ENCODE data around the gene ALOX5. TPM values are rescaled to one million over a fixed set of nuclear protein-coding genes. Genes with fewer than 3 reads are reported as not detected.

The ALOX5 gene
- total and polyA plus RNA-seq, 2 donors (not counting 1 experiment from before 2014, with no cell fraction given), result 354 to 888 TPM

DNA sequence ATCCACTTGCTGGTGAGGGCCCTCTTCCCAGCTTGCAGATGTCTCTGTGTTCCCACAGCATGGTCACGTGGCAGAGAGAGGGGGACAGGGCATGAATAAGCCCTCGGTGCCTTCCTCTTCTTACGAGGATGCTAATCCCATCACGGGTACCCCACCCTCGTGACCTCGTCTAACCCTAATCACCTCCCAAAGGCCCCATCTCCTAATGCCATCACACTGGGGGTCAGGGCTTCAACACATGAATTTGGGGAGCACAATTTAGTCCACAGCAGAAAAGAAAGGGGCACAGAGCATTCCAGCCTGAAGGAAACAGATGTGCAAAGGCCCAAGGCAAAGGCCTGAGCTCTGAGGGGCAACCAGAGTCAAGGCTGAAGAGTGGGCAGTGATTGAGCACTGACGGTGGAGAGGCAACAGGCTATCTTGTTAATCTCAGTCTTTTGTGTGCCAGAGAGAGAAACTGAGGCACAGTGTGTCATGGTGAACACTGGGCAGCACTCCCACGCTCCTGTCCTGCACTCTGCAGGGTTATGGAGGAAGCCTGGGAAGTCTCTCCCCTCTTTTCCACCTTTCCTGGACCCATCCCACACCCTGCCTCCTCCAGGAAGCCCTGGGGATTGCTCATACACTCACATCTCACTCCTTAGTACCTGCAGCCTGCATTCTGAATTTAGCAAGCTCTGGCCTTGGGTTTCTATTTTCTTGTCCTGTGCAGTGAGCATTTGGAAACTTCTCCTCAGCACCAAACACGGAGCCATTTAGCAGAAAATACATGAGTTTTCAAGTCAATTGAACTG lies 49.0 kb downstream of the ALOX5 start:
- no peak for ATAC-seq (ENCODE audit: low read depth)
- Histone ChIP-seq H3K4me2 (replicated peaks; ENCODE audit: low read depth, low read length, poor library complexity, severe bottlenecking) (no peak overlapping the region), H3K9me3 (ENCODE audit: control extremely low read depth in 1 of 3, control insufficient read depth in 2 of 3, insufficient read depth in 1 of 3, low read length in 2 of 3) (no peaks in the 10 kb centered on the region), H3K79me2 (ENCODE audit: control insufficient read depth, insufficient read depth, low read length) (peaks cover 52% of the 10 kb centered on the region), H3K4me3 (ENCODE audit: control extremely low read depth in 1 of 5, extremely low read depth in 1 of 5, insufficient read depth in 1 of 5, low read depth in 2 of 5, low read length in 4 of 5) (no peak overlapping the region), H4K20me1 (ENCODE audit: control insufficient read depth, insufficient read depth, low read length, poor library complexity, severe bottlenecking) (peaks cover 14% of the 10 kb centered on the region), H3K9ac (ENCODE audit: low read length) (no peak overlapping the region), H3K27ac (ENCODE audit: low read length in 2 of 2) (no peak overlapping the region), H3K4me1 (ENCODE audit: control insufficient read depth in 2 of 2, insufficient read depth in 2 of 2, low read length in 2 of 2) (peaks cover 37 to 48% of the 10 kb centered on the region in 2 donors), H3K27me3 (replicated peaks in 1 of 4; ENCODE audit: control extremely low read depth in 1 of 4, control insufficient read depth in 3 of 4, insufficient read depth in 4 of 4, low read length in 3 of 4) (no peaks in the 10 kb centered on the region), H2AFZ (ENCODE audit: insufficient read depth, low read depth, low read length, poor library complexity, severe bottlenecking) (no peak overlapping the region), H3K36me3 (replicated peaks in 1 of 2; ENCODE audit: control extremely low read depth in 1 of 2, control insufficient read depth in 1 of 2, extremely low read depth in 1 of 2, insufficient read depth in 2 of 2, low read length in 1 of 2) (peaks cover 1 to 53% of the 10 kb centered on the region in 2 experiments)
- TF ChIP-seq, protein P1, sequence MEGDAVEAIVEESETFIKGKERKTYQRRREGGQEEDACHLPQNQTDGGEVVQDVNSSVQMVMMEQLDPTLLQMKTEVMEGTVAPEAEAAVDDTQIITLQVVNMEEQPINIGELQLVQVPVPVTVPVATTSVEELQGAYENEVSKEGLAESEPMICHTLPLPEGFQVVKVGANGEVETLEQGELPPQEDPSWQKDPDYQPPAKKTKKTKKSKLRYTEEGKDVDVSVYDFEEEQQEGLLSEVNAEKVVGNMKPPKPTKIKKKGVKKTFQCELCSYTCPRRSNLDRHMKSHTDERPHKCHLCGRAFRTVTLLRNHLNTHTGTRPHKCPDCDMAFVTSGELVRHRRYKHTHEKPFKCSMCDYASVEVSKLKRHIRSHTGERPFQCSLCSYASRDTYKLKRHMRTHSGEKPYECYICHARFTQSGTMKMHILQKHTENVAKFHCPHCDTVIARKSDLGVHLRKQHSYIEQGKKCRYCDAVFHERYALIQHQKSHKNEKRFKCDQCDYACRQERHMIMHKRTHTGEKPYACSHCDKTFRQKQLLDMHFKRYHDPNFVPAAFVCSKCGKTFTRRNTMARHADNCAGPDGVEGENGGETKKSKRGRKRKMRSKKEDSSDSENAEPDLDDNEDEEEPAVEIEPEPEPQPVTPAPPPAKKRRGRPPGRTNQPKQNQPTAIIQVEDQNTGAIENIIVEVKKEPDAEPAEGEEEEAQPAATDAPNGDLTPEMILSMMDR (IDR thresholded peaks at IDR 0.05), result no peak
- no peak for TF ChIP-seq EZH2 (IDR thresholded peaks at IDR 0.05; ENCODE audit: borderline replicate concordance, insufficient read depth, low read depth, low read length, poor library complexity, severe bottlenecking)
- Mint-ChIP-seq H3K9me3 (ENCODE audit: insufficient read depth) (no peaks in the 10 kb centered on the region), H3K4me1 (peaks cover 57% of the 10 kb centered on the region), H3K27me3 (no peaks in the 10 kb centered on the region), H3K27ac (peak overlapping the region; percentile 94), H3K4me3 (no peak overlapping the region)
- intact Hi-C loops (cut with micrococcal nuclease), result loop anchor here (5.0 kb wide), 2 partner anchors 171 to 249 kb away; partner anchors contain the start of gene ZFAND4
- no peak for DNase-seq
- POLR2A ChIA-PET, result no interaction called here
- CTCF ChIA-PET, result interaction anchor here (0.7 kb wide), 1 partner anchor 1843 kb away, joined by 3 read pairs; no protein-coding TSS in a partner anchor
- WGBS (ENCODE audit: insufficient coverage), result 81% methylated on average over 8 of the region's 9 CpGs

DNA sequence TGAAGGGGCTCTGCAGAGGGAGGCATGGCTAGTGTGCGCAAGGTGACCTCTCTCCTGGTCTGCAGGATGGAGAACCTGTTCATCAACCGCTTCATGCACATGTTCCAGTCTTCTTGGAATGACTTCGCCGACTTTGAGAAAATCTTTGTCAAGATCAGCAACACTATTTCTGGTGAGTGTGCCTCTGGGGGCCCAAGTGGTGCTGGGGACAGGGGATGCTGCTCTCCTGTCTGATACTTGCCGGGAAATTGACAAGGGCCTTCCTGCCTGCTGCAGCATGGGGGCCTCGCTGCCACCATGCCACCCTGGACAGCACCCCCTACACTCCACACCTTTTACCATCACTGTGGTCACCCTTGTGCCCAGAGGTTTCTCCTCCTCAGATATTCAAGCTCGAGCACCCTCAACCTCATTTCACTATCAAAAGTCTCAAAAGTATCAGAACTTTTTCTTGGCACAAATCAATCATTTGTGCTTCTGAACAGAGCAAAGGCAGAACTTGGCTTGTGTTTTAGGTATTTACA lies 50.0 kb downstream of the ALOX5 start:
- peaks cover 31 to 39% of the 10 kb centered on the region in 2 donors for H3K4me1 ChIP-seq (ENCODE audit: control insufficient read depth in 2 of 2, insufficient read depth in 2 of 2, low read length in 2 of 2)
- H3K4me3 ChIP-seq (ENCODE audit: control extremely low read depth in 1 of 5, extremely low read depth in 1 of 5, insufficient read depth in 1 of 5, low read depth in 2 of 5, low read length in 4 of 5), result no peak overlapping the region
- DNase-seq (no peak), ATAC-seq (ENCODE audit: low read depth) (no peak)
- peaks cover 1 to 63% of the 10 kb centered on the region in 2 experiments for H3K36me3 ChIP-seq (replicated peaks in 1 of 2; ENCODE audit: control extremely low read depth in 1 of 2, control insufficient read depth in 1 of 2, extremely low read depth in 1 of 2, insufficient read depth in 2 of 2, low read length in 1 of 2)
- H3K9ac ChIP-seq (ENCODE audit: low read length), result no peak overlapping the region
- no peak overlapping the region for H2AFZ ChIP-seq (ENCODE audit: insufficient read depth, low read depth, low read length, poor library complexity, severe bottlenecking)
- peaks cover 59% of the 10 kb centered on the region for H3K79me2 ChIP-seq (ENCODE audit: control insufficient read depth, insufficient read depth, low read length)
- H3K4me2 ChIP-seq (replicated peaks; ENCODE audit: low read depth, low read length, poor library complexity, severe bottlenecking), result no peak overlapping the region
- H3K27ac ChIP-seq (ENCODE audit: low read length in 2 of 2), result no peak overlapping the region
- Mint-ChIP-seq H3K4me1 (peaks cover 51% of the 10 kb centered on the region), H3K4me3 (no peak overlapping the region), H3K9me3 (ENCODE audit: insufficient read depth) (no peaks in the 10 kb centered on the region), H3K27me3 (no peaks in the 10 kb centered on the region), H3K27ac (peak overlapping the region; percentile 56)
- ChIA-PET CTCF (interaction anchor here (1.0 to 1.5 kb wide), 2 partner anchors 39 to 156 kb away, joined by 3 to 4 read pairs; no protein-coding TSS in a partner anchor), POLR2A (interaction anchor here (0.6 to 0.9 kb wide), 2 partner anchors 73 to 172 kb away, joined by 3 to 5 read pairs; no protein-coding TSS in a partner anchor)
- intact Hi-C loops (cut with micrococcal nuclease), result loop anchor here (5.0 kb wide), 2 partner anchors 172 to 248 kb away; partner anchors contain the start of gene ZFAND4
- no peak for TF ChIP-seq EZH2 (IDR thresholded peaks at IDR 0.05; ENCODE audit: borderline replicate concordance, insufficient read depth, low read depth, low read length, poor library complexity, severe bottlenecking)
- TF ChIP-seq, protein P1 (IDR thresholded peaks at IDR 0.05), result no peak
- 92% methylated on average over 6 of the region's 7 CpGs for WGBS (ENCODE audit: insufficient coverage)
- H4K20me1 ChIP-seq (ENCODE audit: control insufficient read depth, insufficient read depth, low read length, poor library complexity, severe bottlenecking), result peaks cover 20% of the 10 kb centered on the region
- no peaks in the 10 kb centered on the region for H3K27me3 ChIP-seq (replicated peaks in 1 of 4; ENCODE audit: control extremely low read depth in 1 of 4, control insufficient read depth in 3 of 4, insufficient read depth in 4 of 4, low read length in 3 of 4)
- H3K9me3 ChIP-seq (ENCODE audit: control extremely low read depth in 1 of 3, control insufficient read depth in 2 of 3, insufficient read depth in 1 of 3, low read length in 2 of 3), result no peaks in the 10 kb centered on the region
